H9 (cell line): ENCODE data around the gene AFAP1L1. TPM values are rescaled to one million over a fixed set of nuclear protein-coding genes. Genes with fewer than 3 reads are reported as not detected.

Source experiments
- DNase-seq: peaks from one replicate; pipeline ENCODE4 v3.0.0-alpha.2; 2017
- H2AFZ ChIP-seq: one replicate; pipeline ENCODE4 v1.6.1; 2013; ENCODE audit warnings: mild to moderate bottlenecking, low read length, control low read depth, moderate library complexity
- H2AK5ac ChIP-seq: 2 replicates; pipeline ENCODE4 v1.6.1; 2013; ENCODE audit warnings: low read length, control low read depth, mixed read lengths; ENCODE audit not compliant: insufficient read length
- H2BK120ac ChIP-seq: one replicate; pipeline ENCODE4 v1.6.1; 2013; ENCODE audit warnings: low read depth, mild to moderate bottlenecking, low read length, control low read depth, inconsistent platforms; ENCODE audit not compliant: poor library complexity, severe bottlenecking
- H2BK12ac ChIP-seq: 2 replicates; pipeline ENCODE4 v1.6.1; 2013; ENCODE audit warnings: low read length, control low read depth, mixed read lengths, low read depth; ENCODE audit not compliant: insufficient read length
- H2BK15ac ChIP-seq: 2 replicates; pipeline ENCODE4 v1.6.1; 2013; ENCODE audit warnings: low read depth, low read length, control low read depth
- H2BK20ac ChIP-seq: one replicate; pipeline ENCODE4 v1.6.1; 2013; ENCODE audit warnings: low read depth, mild to moderate bottlenecking, low read length, control low read depth, inconsistent platforms; ENCODE audit not compliant: poor library complexity, severe bottlenecking
- H2BK5ac ChIP-seq: 2 replicates; pipeline ENCODE4 v1.6.1; 2013; ENCODE audit warnings: low read length, control low read depth, mixed read lengths; ENCODE audit not compliant: insufficient read length
- H3K14ac ChIP-seq: 2 replicates; pipeline ENCODE4 v1.6.1; 2013; ENCODE audit warnings: low read length, control low read depth; ENCODE audit not compliant: insufficient read depth
- H3K18ac ChIP-seq: 2 replicates; pipeline ENCODE4 v1.6.1; 2013; ENCODE audit warnings: low read depth, mild to moderate bottlenecking, mixed read lengths, low read length, control low read depth; ENCODE audit not compliant: insufficient read length
- H3K23ac ChIP-seq: 2 replicates; pipeline ENCODE4 v1.6.1; 2013; ENCODE audit warnings: low read length, control low read depth, mixed read lengths, low read depth; ENCODE audit not compliant: insufficient read length
- H3K23me2 ChIP-seq: 2 replicates; pipeline ENCODE4 v1.6.1; 2013; ENCODE audit warnings: low read depth, mild to moderate bottlenecking, mixed read lengths, low read length, control low read depth; ENCODE audit not compliant: insufficient read length, poor library complexity, severe bottlenecking
- H3K27ac ChIP-seq: 2 replicates; pipeline ENCODE4 v1.5.1; 2013; ENCODE audit warnings: low read length, control low read depth, mixed read lengths, low read depth; ENCODE audit not compliant: insufficient read length
- H3K27me3 ChIP-seq: 2 replicates; pipeline ENCODE4 v1.6.1; 2013; ENCODE audit warnings: low read length, control low read depth, inconsistent platforms; ENCODE audit not compliant: insufficient read depth
- H3K4ac ChIP-seq: 2 replicates; pipeline ENCODE4 v1.6.1; 2013; ENCODE audit warnings: low read depth, mild to moderate bottlenecking, control low read depth, inconsistent platforms, low read length, moderate library complexity
- H3K4me1 ChIP-seq: 2 replicates; pipeline ENCODE4 v1.6.1; 2013; ENCODE audit warnings: low read length, control low read depth, inconsistent platforms; ENCODE audit not compliant: insufficient read depth
- H3K4me2 ChIP-seq: 2 replicates; pipeline ENCODE4 v1.6.1; 2013; ENCODE audit warnings: low read length, control low read depth, mixed read lengths; ENCODE audit not compliant: insufficient read length, insufficient read depth
- H3K56ac ChIP-seq: 2 replicates; pipeline ENCODE4 v1.6.1; 2013; ENCODE audit warnings: low read depth, mild to moderate bottlenecking, mixed read lengths, low read length, control low read depth; ENCODE audit not compliant: insufficient read length
- H3K79me1 ChIP-seq: 2 replicates; pipeline ENCODE4 v1.6.1; 2013; ENCODE audit warnings: low read depth, mild to moderate bottlenecking, moderate library complexity, low read length, control low read depth, inconsistent platforms; ENCODE audit not compliant: insufficient read depth, poor library complexity, severe bottlenecking
- H3K79me2 ChIP-seq: 2 replicates; pipeline ENCODE4 v1.6.1; 2013; ENCODE audit warnings: low read length, control low read depth, inconsistent platforms; ENCODE audit not compliant: insufficient read depth
- H3K9ac ChIP-seq: 2 replicates; pipeline ENCODE4 v1.6.1; 2013; ENCODE audit warnings: low read length, control low read depth, mixed read lengths; ENCODE audit not compliant: insufficient read length; ENCODE audit errors: extremely low read depth
- H3K9me3 ChIP-seq: one replicate; pipeline ENCODE4 v1.6.1; 2013; ENCODE audit warnings: low read depth, low read length, inconsistent platforms; ENCODE audit not compliant: control insufficient read depth
- H3T11ph ChIP-seq: one replicate; pipeline ENCODE4 v1.6.1; 2013; ENCODE audit warnings: mild to moderate bottlenecking, low read length, control low read depth, inconsistent platforms
- H4K20me1 ChIP-seq: one replicate; pipeline ENCODE4 v1.6.1; 2013; ENCODE audit not compliant: control insufficient read depth, insufficient read length, insufficient read depth
- H4K5ac ChIP-seq: 2 replicates; pipeline ENCODE4 v1.6.1; 2013; ENCODE audit warnings: low read depth, mild to moderate bottlenecking, mixed read lengths, low read length, control low read depth; ENCODE audit not compliant: insufficient read length
- H4K8ac ChIP-seq: replicated peaks from 2 replicates; pipeline ENCODE4 v1.6.1; 2013; ENCODE audit warnings: low read length, control low read depth, mixed read lengths, low read depth; ENCODE audit not compliant: insufficient read length
- H4K91ac ChIP-seq: 2 replicates; pipeline ENCODE4 v1.6.1; 2013; ENCODE audit warnings: low read depth, mild to moderate bottlenecking, moderate library complexity, mixed read lengths, low read length, control low read depth; ENCODE audit not compliant: insufficient read length
- H3K27ac Mint-ChIP-seq, 3 experiments: 2 replicates in 2 of 3; 3 replicates in 1 of 3; pipeline ENCODE4 v1.8.0; 2020 to 2021; ENCODE audit warnings: mixed read lengths in 3 of 3, mild to moderate bottlenecking in 1 of 3, moderate library complexity in 1 of 3
- H3K27me3 Mint-ChIP-seq: 2 replicates; pipeline ENCODE4 v1.8.0; 2021; ENCODE audit warnings: low read depth, mild to moderate bottlenecking, moderate library complexity, mixed read lengths
- H3K36me3 Mint-ChIP-seq, 3 experiments: 2 replicates in 2 of 3; 3 replicates in 1 of 3; pipeline ENCODE4 v1.8.0; 2020 to 2021; ENCODE audit warnings: low read depth in 3 of 3, mixed read lengths in 3 of 3; ENCODE audit not compliant: insufficient read depth in 1 of 3
- H3K4me1 Mint-ChIP-seq, 2 experiments: 2 replicates each; pipeline ENCODE4 v1.8.0; 2020; ENCODE audit warnings: mixed read lengths in 2 of 2
- H3K4me3 Mint-ChIP-seq, 2 experiments: 2 replicates in 1 of 2; 3 replicates in 1 of 2; pipeline ENCODE4 v1.8.0; 2020 to 2021; ENCODE audit warnings: mild to moderate bottlenecking in 2 of 2, mixed read lengths in 2 of 2, moderate library complexity in 1 of 2
- H3K9me3 Mint-ChIP-seq, 2 experiments: 2 replicates in 1 of 2; 3 replicates in 1 of 2; pipeline ENCODE4 v1.8.0; 2020; ENCODE audit warnings: mild to moderate bottlenecking in 2 of 2, mixed read lengths in 2 of 2, moderate library complexity in 1 of 2
- CTCF ChIP-seq: fragments of 200-600 bp; sonication (generic); conservative IDR thresholded peaks from 3 replicates; pipeline ENCODE4 v1.8.0; 2021; ENCODE audit warnings: antibody characterized with exemption, mild to moderate bottlenecking
- WGBS: extraction: QIAGEN DNeasy Blood & Tissue Kit; methylation state at CpG from one replicate; pipeline ENCODE4 v1.1.7; 2013; ENCODE audit warnings: missing lambda C conversion rate, low lambda C conversion rate, mixed read lengths; ENCODE audit not compliant: insufficient read length; ENCODE audit errors: extremely low coverage; 5-methylcytosine and 5-hydroxymethylcytosine counted together
- total RNA-seq: library from RNA; stranded (reverse); gene quantifications from 2 replicates; pipeline ENCODE4 v1.2.1, GENCODE V29; 2021

AFAP1L1 gene
- total RNA-seq, 1 experiment from 2014 or later: 1.8 TPM

GRCh38 chr5:149265597-149265996 lies 6.1 kb upstream of the AFAP1L1 start:
- no peaks in the 10 kb centered on the region for H3K23me2 ChIP-seq
- no peak overlapping the region for H4K91ac ChIP-seq
- no peak overlapping the region for H3K23ac ChIP-seq
- no peaks in the 10 kb centered on the region for H3K79me1 ChIP-seq
- no peak overlapping the region for H2AFZ ChIP-seq
- no peak overlapping the region for H3K9ac ChIP-seq
- no peak for DNase-seq
- H2BK120ac ChIP-seq: no peak overlapping the region
- no peaks in the 10 kb centered on the region for H3K79me2 ChIP-seq
- no peak overlapping the region for H3K18ac ChIP-seq
- no peak overlapping the region for H2BK15ac ChIP-seq
- no peaks in the 10 kb centered on the region for H4K20me1 ChIP-seq
- no peak overlapping the region for H3K4me2 ChIP-seq
- no peak; the same call in 2 of the 3 replicates for TF ChIP-seq CTCF
- Mint-ChIP-seq H3K36me3 (no peaks in the 10 kb centered on the region), H3K4me1 (peaks cover 9 to 10% of the 10 kb centered on the region in 2 experiments), H3K27me3 (peaks cover 50% of the 10 kb centered on the region), H3K27ac (no peak overlapping the region; a peak in 1 of 7 replicates), H3K4me3 (no peak overlapping the region), H3K9me3 (no peaks in the 10 kb centered on the region; a peak in 1 of 5 replicates)
- WGBS: no CpG with 5 or more reads among the region's 4 CpGs
- no peak overlapping the region for H4K8ac ChIP-seq
- H3K56ac ChIP-seq: no peak overlapping the region
- H3K9me3 ChIP-seq: no peaks in the 10 kb centered on the region
- peaks cover under 1% of the 10 kb centered on the region; the same call in 1 of the 2 replicates for H3K27me3 ChIP-seq
- no peaks in the 10 kb centered on the region for H3K4me1 ChIP-seq
- H2AK5ac ChIP-seq: no peak overlapping the region
- no peak overlapping the region for H3K14ac ChIP-seq
- H4K5ac ChIP-seq: no peak overlapping the region
- H2BK12ac ChIP-seq: no peak overlapping the region
- no peak overlapping the region for H3K27ac ChIP-seq
- no peak overlapping the region for H3T11ph ChIP-seq
- H2BK20ac ChIP-seq: no peak overlapping the region
- no peak overlapping the region for H2BK5ac ChIP-seq
- H3K4ac ChIP-seq: no peak overlapping the region
